ENCODE results near the gene MLN. TPM values are rescaled to one million over a fixed set of nuclear protein-coding genes. Genes with fewer than 3 reads are reported as not detected.

MLN gene
- total RNA-seq, 2 donors from 2014 or later, result not detected

GRCh38 chr6:33766921-33767907, 36.6 kb downstream of the MLN start:
- no peaks in the 10 kb centered on the region for H3K27me3 Mint-ChIP-seq (ENCODE audit: low read depth)
- no peak overlapping the region for H3K27ac Mint-ChIP-seq
- peaks cover 15% of the 10 kb centered on the region for H3K4me1 Mint-ChIP-seq (ENCODE audit: low read depth)
- no peak for ATAC-seq (replicated peaks in 1 of 2)
- no peaks in the 10 kb centered on the region for H3K9me3 Mint-ChIP-seq
- H3K4me3 Mint-ChIP-seq, result no peak overlapping the region
- DNase-seq, result no peak
- H3K36me3 Mint-ChIP-seq (ENCODE audit: insufficient read depth in 2 of 2), result no peaks in the 10 kb centered on the region

GRCh38 chr6:33765368-33765767, 38.4 kb downstream of the MLN start:
- no peaks in the 10 kb centered on the region for H3K27me3 Mint-ChIP-seq (ENCODE audit: low read depth)
- H3K9me3 Mint-ChIP-seq, result no peaks in the 10 kb centered on the region
- DNase-seq, result no peak
- H3K36me3 Mint-ChIP-seq (ENCODE audit: insufficient read depth in 2 of 2), result no peaks in the 10 kb centered on the region
- no peak overlapping the region for H3K4me3 Mint-ChIP-seq
- ATAC-seq (replicated peaks in 1 of 2), result no peak
- H3K27ac Mint-ChIP-seq, result no peak overlapping the region
- H3K4me1 Mint-ChIP-seq (ENCODE audit: low read depth), result peaks cover 7% of the 10 kb centered on the region

GRCh38 chr6:33764036-33764435, 39.8 kb downstream of the MLN start:
- DNase-seq, result no peak
- no peak for ATAC-seq (replicated peaks in 1 of 2)
- Mint-ChIP-seq H3K27me3 (ENCODE audit: low read depth) (no peaks in the 10 kb centered on the region), H3K9me3 (no peaks in the 10 kb centered on the region), H3K4me3 (no peak overlapping the region), H3K27ac (no peak overlapping the region), H3K4me1 (ENCODE audit: low read depth) (peaks cover 7% of the 10 kb centered on the region), H3K36me3 (ENCODE audit: insufficient read depth in 2 of 2) (no peaks in the 10 kb centered on the region)

- no peak for DNase-seq
- Mint-ChIP-seq H3K27ac (no peak overlapping the region), H3K9me3 (no peaks in the 10 kb centered on the region), H3K27me3 (ENCODE audit: low read depth) (no peaks in the 10 kb centered on the region), H3K36me3 (ENCODE audit: insufficient read depth in 2 of 2) (no peaks in the 10 kb centered on the region), H3K4me1 (ENCODE audit: low read depth) (peaks cover 3% of the 10 kb centered on the region), H3K4me3 (no peak overlapping the region)
- ATAC-seq (replicated peaks in 1 of 2), result no peak
Observed at GRCh38 chr6:33763483-33763882, 40.3 kb downstream of the MLN start.

GRCh38 chr6:33762713-33763112, 41.1 kb downstream of the MLN start:
- no peak for ATAC-seq (replicated peaks in 1 of 2)
- no peaks in the 10 kb centered on the region for H3K36me3 Mint-ChIP-seq (ENCODE audit: insufficient read depth in 2 of 2)
- no peaks in the 10 kb centered on the region for H3K9me3 Mint-ChIP-seq
- no peaks in the 10 kb centered on the region for H3K4me1 Mint-ChIP-seq (ENCODE audit: low read depth)
- H3K27me3 Mint-ChIP-seq (ENCODE audit: low read depth), result no peaks in the 10 kb centered on the region
- H3K4me3 Mint-ChIP-seq, result no peak overlapping the region
- H3K27ac Mint-ChIP-seq, result no peak overlapping the region
- DNase-seq, result no peak

- Mint-ChIP-seq H3K27me3 (ENCODE audit: low read depth) (no peaks in the 10 kb centered on the region), H3K4me1 (ENCODE audit: low read depth) (no peaks in the 10 kb centered on the region), H3K4me3 (no peak overlapping the region), H3K9me3 (no peaks in the 10 kb centered on the region), H3K27ac (no peak overlapping the region), H3K36me3 (ENCODE audit: insufficient read depth in 2 of 2) (no peaks in the 10 kb centered on the region)
- DNase-seq, result peak; percentile 47 to 55
- ATAC-seq (replicated peaks in 1 of 2), result peak; percentile 74 to 78
Observed at GRCh38 chr6:33761922-33762629, 41.7 kb downstream of the MLN start.

- ATAC-seq (replicated peaks in 1 of 2), result no peak
- no peak for DNase-seq
- H3K4me1 Mint-ChIP-seq (ENCODE audit: low read depth), result no peaks in the 10 kb centered on the region
- H3K36me3 Mint-ChIP-seq (ENCODE audit: insufficient read depth in 2 of 2), result no peaks in the 10 kb centered on the region
- H3K27me3 Mint-ChIP-seq (ENCODE audit: low read depth), result no peaks in the 10 kb centered on the region
- no peak overlapping the region for H3K27ac Mint-ChIP-seq
- no peak overlapping the region for H3K4me3 Mint-ChIP-seq
- no peaks in the 10 kb centered on the region for H3K9me3 Mint-ChIP-seq
Observed at GRCh38 chr6:33761581-33761921, 42.3 kb downstream of the MLN start.

- DNase-seq (no peak), ATAC-seq (replicated peaks in 1 of 2) (no peak)
- Mint-ChIP-seq H3K4me3 (no peak overlapping the region), H3K4me1 (ENCODE audit: low read depth) (no peaks in the 10 kb centered on the region), H3K36me3 (ENCODE audit: insufficient read depth in 2 of 2) (no peaks in the 10 kb centered on the region), H3K9me3 (no peaks in the 10 kb centered on the region), H3K27me3 (ENCODE audit: low read depth) (no peaks in the 10 kb centered on the region), H3K27ac (no peak overlapping the region)
Observed at GRCh38 chr6:33759887-33760629, 43.7 kb downstream of the MLN start.

- H3K27ac Mint-ChIP-seq, result no peak overlapping the region
- no peak overlapping the region for H3K4me3 Mint-ChIP-seq
- H3K36me3 Mint-ChIP-seq (ENCODE audit: insufficient read depth in 2 of 2), result no peaks in the 10 kb centered on the region
- ATAC-seq (replicated peaks in 1 of 2), result no peak
- no peak for DNase-seq
- H3K9me3 Mint-ChIP-seq, result no peaks in the 10 kb centered on the region
- no peaks in the 10 kb centered on the region for H3K27me3 Mint-ChIP-seq (ENCODE audit: low read depth)
- H3K4me1 Mint-ChIP-seq (ENCODE audit: low read depth), result no peaks in the 10 kb centered on the region
Observed at GRCh38 chr6:33758815-33759216, 45.0 kb downstream of the MLN start.

GRCh38 chr6:33757906-33758305, 45.9 kb downstream of the MLN start:
- no peaks in the 10 kb centered on the region for H3K4me1 Mint-ChIP-seq (ENCODE audit: low read depth)
- ATAC-seq (replicated peaks in 1 of 2) (no peak), DNase-seq (no peak)
- H3K27me3 Mint-ChIP-seq (ENCODE audit: low read depth), result no peaks in the 10 kb centered on the region
- no peak overlapping the region for H3K4me3 Mint-ChIP-seq
- no peak overlapping the region for H3K27ac Mint-ChIP-seq
- no peaks in the 10 kb centered on the region for H3K9me3 Mint-ChIP-seq
- H3K36me3 Mint-ChIP-seq (ENCODE audit: insufficient read depth in 2 of 2), result no peaks in the 10 kb centered on the region

GRCh38 chr6:33757113-33757512, 46.7 kb downstream of the MLN start:
- H3K27ac Mint-ChIP-seq, result no peak overlapping the region
- no peaks in the 10 kb centered on the region for H3K4me1 Mint-ChIP-seq (ENCODE audit: low read depth)
- H3K36me3 Mint-ChIP-seq (ENCODE audit: insufficient read depth in 2 of 2), result no peaks in the 10 kb centered on the region
- no peaks in the 10 kb centered on the region for H3K27me3 Mint-ChIP-seq (ENCODE audit: low read depth)
- ATAC-seq (replicated peaks in 1 of 2) (no peak), DNase-seq (no peak)
- H3K9me3 Mint-ChIP-seq, result no peaks in the 10 kb centered on the region
- H3K4me3 Mint-ChIP-seq, result no peak overlapping the region

GRCh38 chr6:33756211-33756954, 47.4 kb downstream of the MLN start:
- DNase-seq, result no peak
- no peak overlapping the region for H3K4me3 Mint-ChIP-seq
- no peak overlapping the region for H3K27ac Mint-ChIP-seq
- H3K4me1 Mint-ChIP-seq (ENCODE audit: low read depth), result no peaks in the 10 kb centered on the region
- no peak for ATAC-seq (replicated peaks in 1 of 2)
- no peaks in the 10 kb centered on the region for H3K27me3 Mint-ChIP-seq (ENCODE audit: low read depth)
- H3K36me3 Mint-ChIP-seq (ENCODE audit: insufficient read depth in 2 of 2), result no peaks in the 10 kb centered on the region
- no peaks in the 10 kb centered on the region for H3K9me3 Mint-ChIP-seq
